DND-41 (cell line): ENCODE results near the gene ZNF557.
"Not testable (repeated sequence)": the region's sequence is repeated elsewhere in the genome, so short reads cannot be mapped to it uniquely, and the experiment has no call there.

Experiments
- ATAC-seq: fragments of 200-7000 bp; cut with Tn5 transposase; 3 replicates; pipeline ENCODE4 v1.9.1; 2021; ENCODE audit warnings: low read depth; ENCODE audit not compliant: insufficient read depth
- DNase-seq: peaks from one replicate; pipeline ENCODE4 v3.0.0-alpha.2; 2020
- H2AFZ ChIP-seq: 2 replicates; pipeline ENCODE4 v1.6.0; 2012; ENCODE audit warnings: low read depth, low read length
- H3K27ac ChIP-seq: 2 replicates; pipeline ENCODE4 v1.5.1; 2012; ENCODE audit warnings: low read length, inconsistent platforms
- H3K27me3 ChIP-seq: fragments of 200-600 bp; sonication (generic); 2 replicates; pipeline ENCODE4 v1.6.0; 2012; ENCODE audit warnings: low read length, mild to moderate bottlenecking, inconsistent platforms; ENCODE audit not compliant: insufficient read depth, poor library complexity
- H3K36me3 ChIP-seq: 2 replicates; pipeline ENCODE4 v1.5.1; 2012; ENCODE audit warnings: low read length, inconsistent platforms; ENCODE audit not compliant: insufficient read depth
- H3K4me1 ChIP-seq: 2 replicates; pipeline ENCODE4 v1.5.1; 2012; ENCODE audit warnings: mild to moderate bottlenecking, low read length; ENCODE audit not compliant: insufficient read depth
- H3K4me2 ChIP-seq: 2 replicates; pipeline ENCODE4 v1.6.0; 2012; ENCODE audit warnings: mild to moderate bottlenecking, moderate library complexity, low read length, inconsistent platforms; ENCODE audit not compliant: insufficient read depth
- H3K4me3 ChIP-seq, 2 experiments: fragments of 200-600 bp in 1 of 2; shearing (Covaris generic) in 1 of 2; 2 replicates each; pipeline ENCODE4 v1.5.1; 2012 to 2016; ENCODE audit warnings: inconsistent platforms in 2 of 2, low read length in 2 of 2, mild to moderate bottlenecking in 2 of 2, low read depth in 1 of 2, moderate library complexity in 1 of 2
- H3K79me2 ChIP-seq: 2 replicates; pipeline ENCODE4 v1.6.0; 2012; ENCODE audit warnings: low read length, inconsistent platforms; ENCODE audit not compliant: insufficient read depth
- H3K9ac ChIP-seq: 2 replicates; pipeline ENCODE4 v1.6.0; 2012; ENCODE audit warnings: low read depth, mild to moderate bottlenecking, inconsistent platforms, low read length, moderate library complexity
- H3K9me3 ChIP-seq: 2 replicates; pipeline ENCODE4 v1.5.1; 2012; ENCODE audit warnings: low read length, moderate library complexity, mild to moderate bottlenecking, inconsistent platforms; ENCODE audit not compliant: insufficient read depth, severe bottlenecking
- H4K20me1 ChIP-seq: 2 replicates; pipeline ENCODE4 v1.6.0; 2012; ENCODE audit warnings: low read length; ENCODE audit not compliant: insufficient read depth
- CTCF ChIP-seq: IDR thresholded peaks from 2 replicates; pipeline ENCODE4 v1.5.1; 2012; ENCODE audit warnings: borderline replicate concordance, low read length, moderate library complexity, mild to moderate bottlenecking; ENCODE audit not compliant: poor library complexity, severe bottlenecking; ENCODE audit errors: extremely low read depth
- EZH2 ChIP-seq: IDR thresholded peaks from 3 replicates; pipeline ENCODE4 v1.6.1; 2012; ENCODE audit warnings: borderline replicate concordance, low read depth, mild to moderate bottlenecking, moderate library complexity, low read length, inconsistent platforms; ENCODE audit not compliant: severe bottlenecking

The ZNF557 gene

GRCh38 chr19:7069042-7069903, at the start of gene ZNF557:
Gene ZNF557 (plus strand): TSS chr19:7069703. CDS start chr19:7075075, 5,372 bp downstream.
- H3K27ac ChIP-seq, result peak within 1 kb of the TSS; percentile 94

GRCh38 chr19:7021331-7021730, 48.2 kb upstream of the ZNF557 start, which contains the start of gene MBD3L2B:
Gene MBD3L2B (minus strand): TSS chr19:7021431. CDS start chr19:7021397, 34 bp downstream.
- H3K79me2 ChIP-seq, DNase-seq, H2AFZ ChIP-seq, H3K36me3 ChIP-seq, H3K4me1 ChIP-seq, H3K4me3 ChIP-seq, H3K27me3 ChIP-seq, H3K9ac ChIP-seq, H4K20me1 ChIP-seq, H3K9me3 ChIP-seq, H3K27ac ChIP-seq, H3K4me2 ChIP-seq, ATAC-seq: not testable (repeated sequence)

More at GRCh38 chr19:7069042-7069903, at the start of gene ZNF557:
- Histone ChIP-seq H3K27me3 (no peaks in the 10 kb centered on the region), H4K20me1 (0 out of 2 replicates have a peak, but pooled peaks cover 3% of the 10 kb centered on the region), H3K9ac (peak within 1 kb of the TSS; percentile 82), H3K4me3 (peak within 1 kb of the TSS; percentile 64 to 70), H3K79me2 (peaks cover 25% of the 10 kb centered on the region), H3K4me2 (peak within 1 kb of the TSS; percentile 87), H2AFZ (peak within 1 kb of the TSS; percentile 95), H3K4me1 (peaks cover 21% of the 10 kb centered on the region), H3K9me3 (no peaks in the 10 kb centered on the region), H3K36me3 (peaks cover 32% of the 10 kb centered on the region)
- DNase-seq (peak; percentile 98), ATAC-seq (peak; percentile 93)
- TF ChIP-seq EZH2 (no peak), CTCF (no peak)

GRCh38 chr19:7028790-7029189, 40.7 kb upstream of the ZNF557 start:
- H3K27me3 ChIP-seq, H2AFZ ChIP-seq, H3K4me1 ChIP-seq, H3K4me3 ChIP-seq, ATAC-seq, H3K9me3 ChIP-seq, H3K27ac ChIP-seq, H3K36me3 ChIP-seq, H3K9ac ChIP-seq, H3K79me2 ChIP-seq, DNase-seq, H4K20me1 ChIP-seq, H3K4me2 ChIP-seq: not testable (repeated sequence)

GRCh38 chr19:7030278-7030677, 39.2 kb upstream of the ZNF557 start, which contains the start of gene MBD3L5:
Gene MBD3L5 (plus strand): TSS chr19:7030578. CDS start chr19:7030612, 34 bp downstream.
- not testable (repeated sequence) for H3K36me3 ChIP-seq, H2AFZ ChIP-seq, H3K4me2 ChIP-seq, H3K4me1 ChIP-seq, H3K27me3 ChIP-seq, ATAC-seq, DNase-seq, H3K4me3 ChIP-seq, H3K27ac ChIP-seq, H3K9me3 ChIP-seq, H4K20me1 ChIP-seq, H3K79me2 ChIP-seq, H3K9ac ChIP-seq

- H3K27me3 ChIP-seq, DNase-seq, H3K9me3 ChIP-seq, ATAC-seq, H4K20me1 ChIP-seq, H3K4me2 ChIP-seq, H3K9ac ChIP-seq, H2AFZ ChIP-seq, H3K27ac ChIP-seq, H3K4me3 ChIP-seq, H3K79me2 ChIP-seq, H3K4me1 ChIP-seq, H3K36me3 ChIP-seq: not testable (repeated sequence)
Measured at GRCh38 chr19:7040079-7040478, 29.4 kb upstream of the ZNF557 start, which contains the start of gene MBD3L4. Gene MBD3L4 (minus strand): TSS chr19:7040179. CDS start chr19:7040144, 35 bp downstream.

- H3K4me1 ChIP-seq, H3K79me2 ChIP-seq, H3K36me3 ChIP-seq, H3K9ac ChIP-seq, H3K4me3 ChIP-seq, H4K20me1 ChIP-seq, H3K4me2 ChIP-seq, H3K27me3 ChIP-seq, DNase-seq, H3K9me3 ChIP-seq, H2AFZ ChIP-seq, H3K27ac ChIP-seq: not testable (repeated sequence)
- ATAC-seq, result 0 out of 3 replicates have a peak, but pooled peaks have one; percentile 33
Measured at GRCh38 chr19:7041563-7041962, 27.9 kb upstream of the ZNF557 start.

- H3K27me3 ChIP-seq, H3K4me2 ChIP-seq, H3K4me3 ChIP-seq, H4K20me1 ChIP-seq, H3K27ac ChIP-seq, H3K79me2 ChIP-seq, H3K4me1 ChIP-seq, DNase-seq, H3K9me3 ChIP-seq, H3K9ac ChIP-seq, H3K36me3 ChIP-seq, H2AFZ ChIP-seq, ATAC-seq: not testable (repeated sequence)
Measured at GRCh38 chr19:7049021-7049420, 20.5 kb upstream of the ZNF557 start, which contains the start of gene MBD3L2. Gene MBD3L2 (plus strand): TSS chr19:7049321. CDS start chr19:7049374, 53 bp downstream.
